Measurements from ENCODE around the gene HSD3B2. TPM values are rescaled to one million over a fixed set of nuclear protein-coding genes. Genes with fewer than 3 reads are reported as not detected.

The HSD3B2 gene
- total RNA-seq (2021; fragmentation: NEBNext Ultra II Directional; extraction: Animal tissue kit (Norgen Biotek cat#: 25700)), result not detected in 2 replicates
- 0.05 TPM in 1 of 2 replicates, not detected in the other for polyA plus RNA-seq (2011; rRNA removed)
- not detected for polyA plus RNA-seq (2011; cell fraction: cytosol; rRNA removed)
- 0.14 TPM for polyA plus RNA-seq (2011; cell fraction: nucleus; rRNA removed)
- not detected in 4 replicates for polyA plus RNA-seq (2012, experiment 1 of 2)
- not detected for polyA plus RNA-seq (2012, experiment 2 of 2)
- not detected for polyA plus RNA-seq (2013, experiment 1 of 2)
- not detected for polyA plus RNA-seq (2013, experiment 2 of 2)
- polyA minus RNA-seq (2011; rRNA and poly(A)+ RNA removed), result not detected in 2 replicates
- not detected for polyA minus RNA-seq (2011; cell fraction: cytosol; rRNA and poly(A)+ RNA removed)
- polyA minus RNA-seq (2011; cell fraction: nucleus; rRNA and poly(A)+ RNA removed), result not detected
- long read RNA-seq, experiment 1, result 0 reads
- long read RNA-seq, experiment 2, result 0 reads

DNA sequence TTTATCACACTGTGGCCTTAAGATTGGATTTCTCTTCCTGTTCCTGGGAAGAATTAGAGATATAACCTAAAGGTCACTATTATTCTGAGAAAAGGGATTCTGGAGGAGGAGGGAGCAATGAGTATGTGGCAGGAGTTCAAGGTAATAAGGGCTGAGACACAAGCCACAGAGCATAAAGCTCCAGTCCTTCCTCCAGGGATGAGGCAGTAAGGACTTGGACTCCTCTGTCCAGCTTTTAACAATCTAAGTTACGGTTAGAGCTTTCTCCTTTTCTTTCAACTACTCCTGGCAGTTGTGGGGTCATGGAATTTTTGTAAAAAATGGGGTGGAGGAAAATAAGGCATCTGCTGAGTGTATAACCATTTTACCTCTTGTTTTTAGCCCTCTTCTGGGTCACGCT, at the start of gene HSD3B2:
HSD3B2 (plus strand) TSS at position 201 of the 400 bp plus-strand sequence. CDS start 270 bp downstream, outside the sequence.
- TF ChIP-seq POLR2A (IDR thresholded peaks at IDR 0.05; ENCODE audit: control extremely low read depth in 1 of 2, low read depth in 2 of 2, low read length in 2 of 2) (no peak), JUND (IDR thresholded peaks at IDR 0.05; ENCODE audit: low read length) (no peak), SAP30 (IDR thresholded peaks at IDR 0.05; ENCODE audit: insufficient read depth, insufficient replicate concordance, low read length) (no peak)
- Histone ChIP-seq H4K8ac (ENCODE audit: extremely low read depth, insufficient read depth, low read length) (no peak within 1 kb of the TSS), H2AFZ (ENCODE audit: low read length) (no peak within 1 kb of the TSS), H2AK5ac (ENCODE audit: low read depth, low read length) (no peak within 1 kb of the TSS), H4K91ac (replicated peaks; ENCODE audit: insufficient read length, low read length) (no peak within 1 kb of the TSS), H4K20me1 (replicated peaks in 1 of 2; ENCODE audit: control insufficient read depth in 1 of 2, insufficient read depth in 2 of 2, low read length in 2 of 2) (no peaks in the 10 kb centered on the region), H3K14ac (ENCODE audit: insufficient read length) (no peak within 1 kb of the TSS), H2BK12ac (ENCODE audit: low read depth, low read length) (no peak within 1 kb of the TSS), H3K79me1 (ENCODE audit: low read depth, low read length) (no peaks in the 10 kb centered on the region), H2BK20ac (ENCODE audit: low read length) (no peak within 1 kb of the TSS), H3K79me2 (ENCODE audit: control insufficient read depth in 1 of 2, insufficient read depth in 2 of 2, low read length in 2 of 2) (no peaks in the 10 kb centered on the region), H3K9me3 (ENCODE audit: insufficient read depth in 2 of 2, low read depth in 1 of 2, low read length in 1 of 2) (no peaks in the 10 kb centered on the region), H2BK15ac (ENCODE audit: low read length) (no peak within 1 kb of the TSS), H3K9ac (replicated peaks in 1 of 4; ENCODE audit: extremely low read depth in 1 of 4, low read depth in 3 of 4, low read length in 3 of 4) (no peak within 1 kb of the TSS), H3K23me2 (ENCODE audit: low read depth, low read length) (no peaks in the 10 kb centered on the region), H3K56ac (replicated peaks; ENCODE audit: insufficient read length, low read depth, low read length) (no peak within 1 kb of the TSS), H4K5ac (ENCODE audit: insufficient read length, low read depth, low read length) (no peak within 1 kb of the TSS), H3K4me2 (ENCODE audit: insufficient read depth in 1 of 2, low read depth in 2 of 2, low read length in 2 of 2) (no peak within 1 kb of the TSS), H2BK5ac (ENCODE audit: low read depth, low read length) (no peak within 1 kb of the TSS), H3K18ac (ENCODE audit: extremely low read depth, low read length) (no peak within 1 kb of the TSS), H3K36me3 (ENCODE audit: control insufficient read depth in 2 of 4, insufficient read depth in 4 of 4, low read length in 3 of 4) (no peaks in the 10 kb centered on the region), H2BK120ac (replicated peaks; ENCODE audit: low read depth, low read length) (no peak within 1 kb of the TSS), H3K27me3 (replicated peaks in 1 of 4; ENCODE audit: control insufficient read depth in 3 of 4, extremely low read depth in 1 of 4, insufficient read depth in 3 of 4, low read length in 3 of 4) (no peaks in the 10 kb centered on the region), H3K4me1 (replicated peaks in 1 of 4; ENCODE audit: control insufficient read depth in 3 of 4, insufficient read depth in 4 of 4, low read length in 3 of 4) (no peaks in the 10 kb centered on the region), H3K23ac (ENCODE audit: insufficient read length) (no peak within 1 kb of the TSS), H3K4me3 (ENCODE audit: extremely low read depth in 1 of 4, insufficient read depth in 2 of 4, low read depth in 3 of 4, low read length in 4 of 4) (no peak within 1 kb of the TSS), H3K27ac (ENCODE audit: low read depth, low read length) (no peak within 1 kb of the TSS), H3K4ac (replicated peaks; ENCODE audit: insufficient read length, low read depth, low read length) (no peak within 1 kb of the TSS)
- CTCF ChIA-PET (ENCODE audit: partially characterized antibody), result interaction anchor here (0.9 kb wide), 2 partner anchors 10 to 42 kb away, joined by 3 read pairs; no protein-coding TSS in a partner anchor
- POLR2A ChIA-PET (ENCODE audit: partially characterized antibody), result no interaction called here
- FAIRE-seq, result no peak
- no peak for DNase-seq (ENCODE audit: low read depth in 1 of 2, low spot score in 2 of 2)
- WGBS, 2 experiments (ENCODE audit: extremely low coverage in 1 of 2, insufficient coverage in 1 of 2, insufficient read length in 1 of 2, insufficient replicate concordance in 2 of 2, low coverage in 1 of 2, low lambda C conversion rate in 2 of 2, missing lambda C conversion rate in 1 of 2), result 77% methylated on average over 2 of the region's 2 CpGs; no CpG with 5 or more reads in 1 of the 2 experiments

Measured in H1 (cell line).